H1 (cell line): ENCODE results near the gene MEIOB. TPM values are rescaled to one million over a fixed set of nuclear protein-coding genes. Genes with fewer than 3 reads are reported as not detected.

Experiments
- CTCF ChIA-PET: fragments of 300-600 bp; sonication (Branson Sonifier 250); formaldehyde crosslinking; loops from one replicate; lab custom pipeline; 2021; ENCODE audit not compliant: partially characterized antibody; lab: Charles Lee
- POLR2A ChIA-PET: fragments of 300-600 bp; sonication (Branson Sonifier 250); formaldehyde crosslinking; loops from one replicate; lab custom pipeline; 2021; ENCODE audit warnings: inconsistent platforms; ENCODE audit not compliant: partially characterized antibody; lab: Charles Lee
- DNase-seq, 2 experiments: peaks; one replicate each; pipeline versions ENCODE4 v3.0.0 to v3.0.0-alpha.2; 2010 to 2022; ENCODE audit warnings: low spot score in 2 of 2, low read depth in 1 of 2, mixed read lengths in 1 of 2
- FAIRE-seq: peaks from 2 replicates; lab custom pipeline; 2011; peaks lifted over from hg19 to GRCh38; lab: Jason Lieb, UNC
- H2AFZ ChIP-seq: 2 replicates; pipeline ENCODE4 v1.8.1; 2012; ENCODE audit warnings: low read length, inconsistent platforms
- H2AK5ac ChIP-seq: 2 replicates; pipeline ENCODE4 v1.6.1; 2013; ENCODE audit warnings: low read depth, low read length
- H2BK120ac ChIP-seq: replicated peaks from 2 replicates; pipeline ENCODE3; 2013; ENCODE audit warnings: low read depth, low read length, inconsistent platforms
- H2BK12ac ChIP-seq: 2 replicates; pipeline ENCODE4 v1.6.1; 2013; ENCODE audit warnings: low read depth, low read length
- H2BK15ac ChIP-seq: 2 replicates; pipeline ENCODE4 v1.6.1; 2013; ENCODE audit warnings: low read length
- H2BK20ac ChIP-seq: 2 replicates; pipeline ENCODE4 v1.6.1; 2013; ENCODE audit warnings: low read length
- H2BK5ac ChIP-seq: 2 replicates; pipeline ENCODE4 v1.6.1; 2013; ENCODE audit warnings: low read depth, low read length
- H3K14ac ChIP-seq: 2 replicates; pipeline ENCODE4 v1.6.1; 2013; ENCODE audit warnings: inconsistent platforms; ENCODE audit not compliant: insufficient read length
- H3K18ac ChIP-seq: 2 replicates; pipeline ENCODE4 v1.6.1; 2013; ENCODE audit warnings: low read length; ENCODE audit errors: extremely low read depth
- H3K23ac ChIP-seq: 2 replicates; pipeline ENCODE4 v1.6.1; 2013; ENCODE audit warnings: inconsistent platforms; ENCODE audit not compliant: insufficient read length
- H3K23me2 ChIP-seq: 2 replicates; pipeline ENCODE4 v1.6.1; 2013; ENCODE audit warnings: low read depth, low read length
- H3K27ac ChIP-seq: 2 replicates; pipeline ENCODE4 v1.6.1; 2011; ENCODE audit warnings: low read depth, low read length, inconsistent platforms
- H3K27me3 ChIP-seq, 4 experiments: replicated peaks in 1 of 4; 1 replicate in 1 of 4; 2 replicates in 3 of 4; pipeline versions ENCODE4 v1.6.1 to v1.8.1; 2011 to 2013; ENCODE audit warnings: low read length in 3 of 4, mild to moderate bottlenecking in 3 of 4, inconsistent platforms in 2 of 4, mixed read lengths in 2 of 4, moderate library complexity in 1 of 4; ENCODE audit not compliant: control insufficient read depth in 3 of 4, insufficient read depth in 3 of 4; ENCODE audit errors: extremely low read depth in 1 of 4
- H3K36me3 ChIP-seq, 4 experiments: 2 replicates each; pipeline versions ENCODE4 v1.6.1 to v1.8.1; 2011 to 2013; ENCODE audit warnings: mild to moderate bottlenecking in 4 of 4, low read length in 3 of 4, moderate library complexity in 2 of 4, control low read depth in 1 of 4, inconsistent platforms in 1 of 4; ENCODE audit not compliant: insufficient read depth in 4 of 4, control insufficient read depth in 2 of 4
- H3K4ac ChIP-seq: replicated peaks from 2 replicates; pipeline ENCODE3; 2013; ENCODE audit warnings: low read length, low read depth, mixed read lengths, inconsistent platforms; ENCODE audit not compliant: insufficient read length
- H3K4me1 ChIP-seq, 4 experiments: replicated peaks in 1 of 4; 1 replicate in 1 of 4; 2 replicates in 3 of 4; pipeline versions ENCODE4 v1.6.1 to v1.8.1; 2011 to 2013; ENCODE audit warnings: low read length in 3 of 4, inconsistent platforms in 2 of 4, mixed read lengths in 1 of 4; ENCODE audit not compliant: insufficient read depth in 4 of 4, control insufficient read depth in 3 of 4
- H3K4me2 ChIP-seq, 2 experiments: 2 replicates each; pipeline versions ENCODE4 v1.6.1 to v1.8.1; 2011 to 2013; ENCODE audit warnings: low read depth in 2 of 2, low read length in 2 of 2, control low read depth in 1 of 2, inconsistent platforms in 1 of 2, mild to moderate bottlenecking in 1 of 2; ENCODE audit not compliant: insufficient read depth in 1 of 2
- H3K4me3 ChIP-seq, 4 experiments: fragments of 200-600, 300-600 bp in 1 of 4; sonication (generic), shearing (Covaris generic), sonication (Bioruptor Twin) in 1 of 4; 2 replicates each; pipeline versions ENCODE4 v1.5.1 to v1.8.1; 2011 to 2016; ENCODE audit warnings: low read length in 4 of 4, low read depth in 3 of 4, control low read depth in 2 of 4, inconsistent platforms in 2 of 4, mild to moderate bottlenecking in 2 of 4, mixed read lengths in 1 of 4, moderate library complexity in 1 of 4; ENCODE audit not compliant: insufficient read depth in 2 of 4; ENCODE audit errors: extremely low read depth in 1 of 4
- H3K56ac ChIP-seq: replicated peaks from 2 replicates; pipeline ENCODE3; 2013; ENCODE audit warnings: low read depth, mild to moderate bottlenecking, mixed read lengths, low read length, inconsistent platforms; ENCODE audit not compliant: insufficient read length
- H3K79me1 ChIP-seq: 2 replicates; pipeline ENCODE4 v1.6.1; 2013; ENCODE audit warnings: low read depth, low read length, control low read depth
- H3K79me2 ChIP-seq, 2 experiments: 2 replicates each; pipeline versions ENCODE4 v1.6.1 to v1.8.1; 2012 to 2013; ENCODE audit warnings: low read length in 2 of 2, mild to moderate bottlenecking in 2 of 2, inconsistent platforms in 1 of 2; ENCODE audit not compliant: insufficient read depth in 2 of 2, control insufficient read depth in 1 of 2
- H3K9ac ChIP-seq, 4 experiments: replicated peaks in 1 of 4; 1 replicate in 1 of 4; 2 replicates in 3 of 4; pipeline versions ENCODE4 v1.6.1 to v1.8.1; 2011 to 2013; ENCODE audit warnings: low read depth in 3 of 4, low read length in 3 of 4, control low read depth in 2 of 4, mild to moderate bottlenecking in 2 of 4, moderate library complexity in 2 of 4, inconsistent platforms in 1 of 4; ENCODE audit errors: extremely low read depth in 1 of 4
- H3K9me3 ChIP-seq, 2 experiments: 2 replicates each; pipeline versions ENCODE4 v1.6.1 to v1.8.1; 2012 to 2013; ENCODE audit warnings: mild to moderate bottlenecking in 2 of 2, moderate library complexity in 2 of 2, control low read depth in 1 of 2, inconsistent platforms in 1 of 2, low read depth in 1 of 2, low read length in 1 of 2, mixed read lengths in 1 of 2; ENCODE audit not compliant: insufficient read depth in 2 of 2
- H4K20me1 ChIP-seq, 2 experiments: replicated peaks in 1 of 2; 2 replicates each; pipeline versions ENCODE3 to v1.8.1; 2011 to 2013; ENCODE audit warnings: inconsistent platforms in 2 of 2, low read length in 2 of 2, mild to moderate bottlenecking in 1 of 2; ENCODE audit not compliant: insufficient read depth in 2 of 2, control insufficient read depth in 1 of 2
- H4K5ac ChIP-seq: 2 replicates; pipeline ENCODE4 v1.6.1; 2013; ENCODE audit warnings: low read length, low read depth, mixed read lengths, inconsistent platforms; ENCODE audit not compliant: insufficient read length
- H4K8ac ChIP-seq: 2 replicates; pipeline ENCODE4 v1.8.0; 2013; ENCODE audit warnings: mild to moderate bottlenecking, moderate library complexity, low read length, inconsistent platforms; ENCODE audit not compliant: insufficient read depth; ENCODE audit errors: extremely low read depth
- H4K91ac ChIP-seq: replicated peaks from 2 replicates; pipeline ENCODE3; 2013; ENCODE audit warnings: low read length, mixed read lengths, inconsistent platforms; ENCODE audit not compliant: insufficient read length
- ASH2L ChIP-seq: fragments of 200-600, 300-600 bp; sonication (generic); IDR thresholded peaks from one replicate; pipeline ENCODE4 v1.7.1; 2017; ENCODE audit warnings: low read length
- EZH2 ChIP-seq: fragments of 200-600 bp; sonication (generic); IDR thresholded peaks from 2 replicates; pipeline ENCODE4 v1.7.1; 2012; ENCODE audit warnings: low read depth, mild to moderate bottlenecking, moderate library complexity, low read length, inconsistent platforms; ENCODE audit not compliant: severe bottlenecking
- POU5F1 ChIP-seq: IDR thresholded peaks from 2 replicates; pipeline ENCODE4 v1.6.1; 2011; ENCODE audit warnings: low read depth, mild to moderate bottlenecking, low read length, moderate library complexity
- SIX5 ChIP-seq: IDR thresholded peaks from 2 replicates; pipeline ENCODE4 v1.6.1; 2011; ENCODE audit warnings: mild to moderate bottlenecking, low read depth, low read length
- SP1 ChIP-seq: IDR thresholded peaks from 2 replicates; pipeline ENCODE4 v1.6.1; 2011; ENCODE audit warnings: low read depth, low read length
- TBP ChIP-seq: IDR thresholded peaks from 2 replicates; pipeline ENCODE4 v1.6.1; 2011; ENCODE audit warnings: low read depth, low read length, improper control_type of control experiment
- TCF12 ChIP-seq: IDR thresholded peaks from 2 replicates; pipeline ENCODE4 v1.6.1; 2011; ENCODE audit warnings: low read depth, mild to moderate bottlenecking, low read length
- WGBS, 2 experiments: shearing (Covaris generic) in 1 of 2; methylation state at CpG; one replicate each; pipeline versions ENCODE4 v1.1.6 to v1.1.7; 2013 to 2015; ENCODE audit warnings: low lambda C conversion rate in 2 of 2, mixed read lengths in 2 of 2, inconsistent platforms in 1 of 2, low coverage in 1 of 2, missing lambda C conversion rate in 1 of 2; ENCODE audit not compliant: insufficient replicate concordance in 2 of 2, insufficient coverage in 1 of 2, insufficient read length in 1 of 2; ENCODE audit errors: extremely low coverage in 1 of 2, missing lambda C conversion rate in 1 of 2; 5-methylcytosine and 5-hydroxymethylcytosine counted together
- polyA plus RNA-seq, 7 experiments: library from polyadenylated mRNA; depleted of rRNA in 3 of 7; stranded (reverse) in 5 of 7; unstranded in 2 of 7; fragments of >200 nt in 5 of 7; fragments of 200-250 nt in 2 of 7; gene quantifications; 1 replicate in 5 of 7; 2 replicates in 1 of 7; 4 replicates in 1 of 7; pipeline versions ENCODE4 v1.2.1 to v1.2.3, GENCODE V29; 2011 to 2013; ENCODE audit warnings: missing spikeins in 2 of 7, mixed read lengths in 2 of 7
- total RNA-seq: library from RNA; stranded (reverse); fragmentation: NEBNext Ultra II Directional; extraction: Animal tissue kit (Norgen Biotek cat#: 25700); gene quantifications from 2 replicates; pipeline ENCODE4 v1.2.1, GENCODE V29; 2021
- TF ChIP-seq, protein P1 (sequence below), 3 experiments: IDR thresholded peaks; 1 replicate in 2 of 3; 2 replicates in 1 of 3; pipeline versions ENCODE4 v1.5.1 to v1.6.1; 2011; ENCODE audit warnings: low read length in 3 of 3, mild to moderate bottlenecking in 3 of 3, inconsistent platforms in 2 of 3, low read depth in 1 of 3, moderate library complexity in 1 of 3; ENCODE audit not compliant: insufficient read depth in 1 of 3; ENCODE audit errors: control extremely low read depth in 1 of 3

Gene MEIOB
- total and polyA plus RNA-seq, 2 of the 8 experiments (the other 6 are each of a cell fraction or from before 2014, with no cell fraction given): 0.63 to 1.1 TPM

GRCh38 chr16:1879477-1879876, 7.5 kb upstream of the MEIOB start:
- H4K8ac ChIP-seq: no peak overlapping the region
- peaks cover 0 to 2% (median 0%) of the 10 kb centered on the region in 4 experiments; a peak in 1 of 7 replicates for H3K4me1 ChIP-seq
- CTCF ChIA-PET: interaction anchor here (0.7 to 1.7 kb wide), 5 partner anchors 13 to 49 kb away, joined by 3 to 4 read pairs (median 3); no protein-coding TSS in a partner anchor
- H2BK120ac ChIP-seq: no peak overlapping the region
- no peaks in the 10 kb centered on the region for H3K9me3 ChIP-seq
- no peak overlapping the region for H2BK12ac ChIP-seq
- H3K36me3 ChIP-seq: no peaks in the 10 kb centered on the region
- no peaks in the 10 kb centered on the region for H3K23me2 ChIP-seq
- H3K4me2 ChIP-seq: no peak overlapping the region
- H2BK5ac ChIP-seq: no peak overlapping the region
- no peak overlapping the region for H3K18ac ChIP-seq
- H3K27me3 ChIP-seq: peaks cover 0 to 4% (median 0%) of the 10 kb centered on the region in 4 experiments; a peak in 3 of 7 replicates
- no peak overlapping the region for H2AK5ac ChIP-seq
- H3K9ac ChIP-seq: no peak overlapping the region
- no peak overlapping the region for H2BK20ac ChIP-seq
- 0 out of 2 replicates have a peak overlapping the region, but pooled peaks have one; percentile 12 for H2BK15ac ChIP-seq
- H3K27ac ChIP-seq: no peak overlapping the region
- H2AFZ ChIP-seq: 0 out of 2 replicates have a peak overlapping the region, but pooled peaks have one; percentile 3
- H3K79me1 ChIP-seq: no peaks in the 10 kb centered on the region
- no peak overlapping the region for H3K23ac ChIP-seq
- no peaks in the 10 kb centered on the region for H3K79me2 ChIP-seq
- H4K91ac ChIP-seq: no peak overlapping the region
- POLR2A ChIA-PET: interaction anchor here (3.1 kb wide), 1 partner anchor 85 kb away, joined by 8 read pairs; the partner anchor contains the start of gene RPS2
- no peaks in the 10 kb centered on the region for H4K20me1 ChIP-seq
- no peak overlapping the region for H4K5ac ChIP-seq
- DNase-seq (no peak), FAIRE-seq (no peak)
- no peak overlapping the region for H3K14ac ChIP-seq
- TF ChIP-seq POU5F1 (no peak), TBP (no peak), SIX5 (no peak), EZH2 (no peak), SP1 (no peak), ASH2L (no peak), TCF12 (no peak)
- TF ChIP-seq, protein P1, sequence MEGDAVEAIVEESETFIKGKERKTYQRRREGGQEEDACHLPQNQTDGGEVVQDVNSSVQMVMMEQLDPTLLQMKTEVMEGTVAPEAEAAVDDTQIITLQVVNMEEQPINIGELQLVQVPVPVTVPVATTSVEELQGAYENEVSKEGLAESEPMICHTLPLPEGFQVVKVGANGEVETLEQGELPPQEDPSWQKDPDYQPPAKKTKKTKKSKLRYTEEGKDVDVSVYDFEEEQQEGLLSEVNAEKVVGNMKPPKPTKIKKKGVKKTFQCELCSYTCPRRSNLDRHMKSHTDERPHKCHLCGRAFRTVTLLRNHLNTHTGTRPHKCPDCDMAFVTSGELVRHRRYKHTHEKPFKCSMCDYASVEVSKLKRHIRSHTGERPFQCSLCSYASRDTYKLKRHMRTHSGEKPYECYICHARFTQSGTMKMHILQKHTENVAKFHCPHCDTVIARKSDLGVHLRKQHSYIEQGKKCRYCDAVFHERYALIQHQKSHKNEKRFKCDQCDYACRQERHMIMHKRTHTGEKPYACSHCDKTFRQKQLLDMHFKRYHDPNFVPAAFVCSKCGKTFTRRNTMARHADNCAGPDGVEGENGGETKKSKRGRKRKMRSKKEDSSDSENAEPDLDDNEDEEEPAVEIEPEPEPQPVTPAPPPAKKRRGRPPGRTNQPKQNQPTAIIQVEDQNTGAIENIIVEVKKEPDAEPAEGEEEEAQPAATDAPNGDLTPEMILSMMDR (IDR thresholded peaks at IDR 0.05; ENCODE audit: control extremely low read depth in 1 of 3, insufficient read depth in 1 of 3, low read depth in 1 of 3, low read length in 3 of 3): no peak
- H3K4ac ChIP-seq: no peak overlapping the region
- 62% methylated on average over 2 of the region's 2 CpGs; no CpG with 5 or more reads in 1 of the 2 experiments for WGBS, 2 experiments
- no peak overlapping the region for H3K4me3 ChIP-seq
- H3K56ac ChIP-seq: no peak overlapping the region
